HepG2 (cell line): ENCODE results near the gene MT1M. TPM values are rescaled to one million over a fixed set of nuclear protein-coding genes. Genes with fewer than 3 reads are reported as not detected.

Experiments
- CHCHD3 ChIP-seq: sonication (generic); formaldehyde crosslinking; IDR thresholded peaks from 2 replicates; pipeline ENCODE4 v1.8.0; 2022; ENCODE audit warnings: mild to moderate bottlenecking, missing genetic modification reagents, moderate library complexity
- E2F5 ChIP-seq: sonication (generic); formaldehyde crosslinking; conservative IDR thresholded peaks from 2 replicates; pipeline ENCODE4 v1.4.0; 2020; ENCODE audit warnings: missing genetic modification reagents
- GABPB1 ChIP-seq: IDR thresholded peaks from 2 replicates; pipeline ENCODE4 v1.6.1; 2016; ENCODE audit warnings: mild to moderate bottlenecking, missing genetic modification reagents, moderate library complexity, missing compliant biosample characterization
- HDAC1 ChIP-seq: sonication (generic); formaldehyde crosslinking; IDR thresholded peaks from 2 replicates; pipeline ENCODE4 v1.5.1; 2020; ENCODE audit warnings: mild to moderate bottlenecking, missing genetic modification reagents
- HNRNPLL ChIP-seq: fragments of 200-400 bp; formaldehyde crosslinking; IDR thresholded peaks from 2 replicates; pipeline ENCODE4 v1.6.1; 2017; ENCODE audit warnings: mild to moderate bottlenecking, low read depth, low read length; ENCODE audit not compliant: poor library complexity, severe bottlenecking
- KDM2A ChIP-seq: sonication (generic); formaldehyde crosslinking; IDR thresholded peaks from 2 replicates; pipeline ENCODE4 v1.4.0; 2020; ENCODE audit warnings: low read depth, missing genetic modification reagents, borderline replicate concordance
- NR1H2 ChIP-seq: sonication (generic); formaldehyde crosslinking; IDR thresholded peaks from 2 replicates; pipeline ENCODE4 v1.8.1; 2022; ENCODE audit warnings: low read depth, missing genetic modification reagents, borderline replicate concordance
- PLRG1 ChIP-seq: fragments of 450-650 bp; conservative IDR thresholded peaks from 2 replicates; pipeline ENCODE4 v1.6.1; 2016
- TP53 ChIP-seq: sonication (generic); formaldehyde crosslinking; conservative IDR thresholded peaks from 2 replicates; pipeline ENCODE4 v1.4.0; 2020; ENCODE audit warnings: missing genetic modification reagents
- XBP1 ChIP-seq: sonication (generic); formaldehyde crosslinking; IDR thresholded peaks from 2 replicates; pipeline ENCODE4 v1.5.0; 2020; ENCODE audit warnings: missing genetic modification reagents
- ZMAT3 ChIP-seq: sonication (generic); formaldehyde crosslinking; conservative IDR thresholded peaks from 2 replicates; pipeline ENCODE4 v1.7.0; 2021; ENCODE audit warnings: missing genetic modification reagents
- ZNF317 ChIP-seq: sonication (generic); formaldehyde crosslinking; IDR thresholded peaks from 2 replicates; pipeline ENCODE4 v1.5.0; 2020; ENCODE audit warnings: mild to moderate bottlenecking, missing genetic modification reagents
- ZNF619 ChIP-seq: sonication (generic); formaldehyde crosslinking; IDR thresholded peaks from 2 replicates; pipeline ENCODE4 v1.4.0; 2020; ENCODE audit warnings: mild to moderate bottlenecking, missing genetic modification reagents
- ZNF724P ChIP-seq: sonication (generic); formaldehyde crosslinking; IDR thresholded peaks from 2 replicates; pipeline ENCODE4 v1.8.0; 2022; ENCODE audit warnings: missing genetic modification reagents, borderline replicate concordance
- ZNF766 ChIP-seq: sonication (generic); formaldehyde crosslinking; IDR thresholded peaks from 2 replicates; pipeline ENCODE4 v1.5.0; 2020; ENCODE audit warnings: missing genetic modification reagents, borderline replicate concordance
- ZNF841 ChIP-seq: sonication (generic); formaldehyde crosslinking; IDR thresholded peaks from 2 replicates; pipeline ENCODE4 v1.8.1; 2023; ENCODE audit warnings: missing genetic modification reagents, borderline replicate concordance
- ZNF878 ChIP-seq: sonication (generic); formaldehyde crosslinking; IDR thresholded peaks from 2 replicates; pipeline ENCODE4 v1.8.1; 2023; ENCODE audit warnings: mild to moderate bottlenecking, missing genetic modification reagents, moderate library complexity
- polyA plus RNA-seq, 8 experiments: library from polyadenylated mRNA; depleted of rRNA in 3 of 8; stranded (reverse) in 7 of 8; unstranded in 1 of 8; fragments of >200 nt; fragmentation: Illumina TruSeq in 4 of 8; extraction: Trizol in 4 of 8; gene quantifications; 2 replicates each; pipeline versions ENCODE4 v1.2.1 to v1.2.3, GENCODE V29; 2011 to 2016; ENCODE audit warnings: low read depth in 4 of 8, missing spikeins in 1 of 8, mixed read lengths in 1 of 8; ENCODE audit not compliant: insufficient read depth in 1 of 8
- total RNA-seq, 5 experiments: library from RNA; depleted of rRNA; stranded (reverse); fragments of >200 nt; fragmentation: Illumina TruSeq; extraction: Trizol; gene quantifications; 2 replicates each; pipeline ENCODE4 v1.2.3, GENCODE V29; 2016; ENCODE audit warnings: low read depth in 1 of 5
- TF ChIP-seq, protein P1 (sequence below): sonication (generic); formaldehyde crosslinking; IDR thresholded peaks from 2 replicates; pipeline ENCODE4 v1.4.0; 2020; ENCODE audit warnings: missing genetic modification reagents
- TF ChIP-seq, protein P2 (sequence below): sonication (generic); formaldehyde crosslinking; IDR thresholded peaks from 2 replicates; pipeline ENCODE4 v1.5.1; 2020; ENCODE audit warnings: mild to moderate bottlenecking, missing genetic modification reagents

Gene MT1M
- total and polyA plus RNA-seq, 2 of the 13 experiments (the other 11 are each of a cell fraction or from before 2014, with no cell fraction given): 4.6 TPM; not detected in 1

DNA sequence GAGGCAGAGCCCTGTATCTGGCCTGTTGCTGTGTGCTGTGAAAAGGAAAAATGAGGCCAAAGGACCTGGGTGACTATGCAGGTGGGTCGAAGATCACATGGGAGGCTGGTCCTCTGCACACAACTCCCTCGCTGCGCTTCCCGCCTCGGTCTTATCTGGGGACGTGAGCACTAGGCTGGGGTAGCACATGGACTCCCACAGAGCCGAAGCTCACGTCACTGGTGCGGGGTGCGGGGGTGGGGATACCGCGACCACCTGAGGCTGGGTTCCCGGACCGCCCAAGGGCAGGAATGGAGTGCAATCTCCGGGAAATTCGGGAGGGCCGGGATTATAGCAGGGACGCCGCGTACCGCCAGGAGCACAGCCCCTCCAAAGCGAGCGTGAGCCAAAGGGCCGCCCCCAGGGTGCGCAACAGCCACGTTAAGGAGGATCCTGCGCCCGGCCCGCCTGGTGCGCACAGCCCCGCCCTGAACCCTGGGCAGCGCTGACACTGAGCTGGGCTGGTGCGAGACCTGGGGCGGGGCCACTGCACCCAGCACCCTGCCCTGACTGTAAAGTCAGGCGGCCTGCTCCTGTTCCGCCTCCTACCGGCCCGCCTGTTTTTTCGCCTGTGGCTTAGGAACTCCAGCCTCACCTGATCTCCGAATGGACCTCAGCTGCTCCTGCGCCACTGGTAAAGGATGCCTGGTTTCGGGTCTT, 10.8 kb downstream of the MT1M start (continued):
- TF ChIP-seq, protein P1, sequence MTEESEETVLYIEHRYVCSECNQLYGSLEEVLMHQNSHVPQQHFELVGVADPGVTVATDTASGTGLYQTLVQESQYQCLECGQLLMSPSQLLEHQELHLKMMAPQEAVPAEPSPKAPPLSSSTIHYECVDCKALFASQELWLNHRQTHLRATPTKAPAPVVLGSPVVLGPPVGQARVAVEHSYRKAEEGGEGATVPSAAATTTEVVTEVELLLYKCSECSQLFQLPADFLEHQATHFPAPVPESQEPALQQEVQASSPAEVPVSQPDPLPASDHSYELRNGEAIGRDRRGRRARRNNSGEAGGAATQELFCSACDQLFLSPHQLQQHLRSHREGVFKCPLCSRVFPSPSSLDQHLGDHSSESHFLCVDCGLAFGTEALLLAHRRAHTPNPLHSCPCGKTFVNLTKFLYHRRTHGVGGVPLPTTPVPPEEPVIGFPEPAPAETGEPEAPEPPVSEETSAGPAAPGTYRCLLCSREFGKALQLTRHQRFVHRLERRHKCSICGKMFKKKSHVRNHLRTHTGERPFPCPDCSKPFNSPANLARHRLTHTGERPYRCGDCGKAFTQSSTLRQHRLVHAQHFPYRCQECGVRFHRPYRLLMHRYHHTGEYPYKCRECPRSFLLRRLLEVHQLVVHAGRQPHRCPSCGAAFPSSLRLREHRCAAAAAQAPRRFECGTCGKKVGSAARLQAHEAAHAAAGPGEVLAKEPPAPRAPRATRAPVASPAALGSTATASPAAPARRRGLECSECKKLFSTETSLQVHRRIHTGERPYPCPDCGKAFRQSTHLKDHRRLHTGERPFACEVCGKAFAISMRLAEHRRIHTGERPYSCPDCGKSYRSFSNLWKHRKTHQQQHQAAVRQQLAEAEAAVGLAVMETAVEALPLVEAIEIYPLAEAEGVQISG (CRISPR knock-in tag): peak; percentile 45; the same call in 1 of the 2 replicates
- TF ChIP-seq NR1H2 (CRISPR knock-in tag) (no peak), ZNF619 (CRISPR knock-in tag) (no peak), CHCHD3 (CRISPR knock-in tag) (no peak), ZNF841 (no peak), KDM2A (CRISPR knock-in tag) (no peak), ZNF317 (CRISPR knock-in tag) (no peak; the same call in 1 of the 2 replicates), ZNF878 (CRISPR knock-in tag) (no peak), ZNF724P (peak; percentile 51; the same call in 1 of the 2 replicates), GABPB1 (CRISPR knock-in tag) (peak; percentile 44; the same call in 1 of the 2 replicates), ZMAT3 (CRISPR knock-in tag) (peak; percentile 90; the same call in 1 of the 2 replicates), HNRNPLL (peak; percentile 88), PLRG1 (no peak), TP53 (CRISPR knock-in tag) (no peak), XBP1 (CRISPR knock-in tag) (no peak), E2F5 (no peak), HDAC1 (no peak), ZNF766 (CRISPR knock-in tag) (no peak)
- TF ChIP-seq, protein P2, sequence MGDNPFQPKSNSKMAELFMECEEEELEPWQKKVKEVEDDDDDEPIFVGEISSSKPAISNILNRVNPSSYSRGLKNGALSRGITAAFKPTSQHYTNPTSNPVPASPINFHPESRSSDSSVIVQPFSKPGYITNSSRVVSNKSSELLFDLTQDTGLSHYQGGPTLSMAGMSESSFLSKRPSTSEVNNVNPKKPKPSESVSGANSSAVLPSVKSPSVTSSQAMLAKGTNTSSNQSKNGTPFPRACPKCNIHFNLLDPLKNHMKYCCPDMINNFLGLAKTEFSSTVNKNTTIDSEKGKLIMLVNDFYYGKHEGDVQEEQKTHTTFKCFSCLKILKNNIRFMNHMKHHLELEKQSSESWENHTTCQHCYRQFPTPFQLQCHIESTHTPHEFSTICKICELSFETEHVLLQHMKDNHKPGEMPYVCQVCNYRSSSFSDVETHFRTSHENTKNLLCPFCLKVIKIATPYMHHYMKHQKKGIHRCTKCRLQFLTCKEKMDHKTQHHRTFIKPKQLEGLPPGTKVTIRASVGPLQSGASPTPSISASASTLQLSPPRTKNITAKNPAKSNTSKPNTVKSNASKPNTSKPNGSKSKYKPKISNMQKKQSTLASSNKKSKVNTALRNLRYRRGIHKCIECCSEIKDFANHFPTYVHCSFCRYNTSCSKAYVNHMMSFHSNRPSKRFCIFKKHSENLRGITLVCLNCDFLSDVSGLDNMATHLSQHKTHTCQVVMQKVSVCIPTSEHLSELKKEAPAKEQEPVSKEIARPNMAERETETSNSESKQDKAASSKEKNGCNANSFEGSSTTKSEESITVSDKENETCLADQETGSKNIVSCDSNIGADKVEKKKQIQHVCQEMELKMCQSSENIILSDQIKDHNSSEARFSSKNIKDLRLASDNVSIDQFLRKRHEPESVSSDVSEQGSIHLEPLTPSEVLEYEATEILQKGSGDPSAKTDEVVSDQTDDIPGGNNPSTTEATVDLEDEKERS (CRISPR knock-in tag): no peak
